Pancreas (tissue), 10 donors: ENCODE measurements around the gene SMYD3. TPM values are rescaled to one million over a fixed set of nuclear protein-coding genes. Genes with fewer than 3 reads are reported as not detected.

Experiments
- ATAC-seq, 4 donors: fragments of 200-7000 bp; cut with Tn5 transposase; one replicate each; pipeline versions ENCODE4 v1.8.0 to v1.9.1; 2020; ENCODE audit warnings: mild to moderate bottlenecking in 4 of 4, moderate library complexity in 4 of 4
- DNase-seq, 6 donors: peaks; one replicate each; pipeline ENCODE4 v3.0.0-alpha.2; 2020
- FAIRE-seq: peaks from 2 replicates; lab custom pipeline; 2012; peaks lifted over from hg19 to GRCh38; lab: Jason Lieb, UNC
- H3K27ac ChIP-seq, 4 donors: fragments of 200-600 bp; sonication (generic); 1 replicate in 3 of 4; 2 replicates in 1 of 4; pipeline versions ENCODE4 v1.5.0 to v1.8.0; 2020
- H3K27me3 ChIP-seq, 4 donors: fragments of 200-600 bp; one replicate each; pipeline ENCODE4 v1.8.0; 2021
- H3K36me3 ChIP-seq, 3 donors: fragments of 200-600 bp; sonication (generic) in 1 of 3; one replicate each; pipeline versions ENCODE4 v1.5.0 to v1.8.0; 2020 to 2021
- H3K4me1 ChIP-seq, 3 donors: fragments of 200-600 bp; one replicate each; pipeline ENCODE4 v1.8.0; 2021
- H3K4me3 ChIP-seq, 4 donors: fragments of 200-600 bp; sonication (generic) in 2 of 4; one replicate each; pipeline versions ENCODE4 v1.5.0 to v1.8.0; 2020 to 2021
- H3K9me3 ChIP-seq, 4 donors: fragments of 200-600 bp; one replicate each; pipeline ENCODE4 v1.8.0; 2021
- WGBS, 2 donors: extraction: QIAGEN DNeasy Blood & Tissue Kit; methylation state at CpG; one replicate each; pipeline ENCODE4 v1.1.7; 2013; 5-methylcytosine and 5-hydroxymethylcytosine counted together
- intact Hi-C, 3 donors: fragments of 100-400 bp; cut with DNase I; formaldehyde crosslinking; loops; one replicate each; pipeline versions ENCODE4 v1.11.1 to v1.14.2; 2022
- polyA plus RNA-seq, 2 donors: library from polyadenylated mRNA; stranded (reverse); fragments of 200-250 nt; gene quantifications; one replicate each; pipeline ENCODE4 v1.2.3, GENCODE V29; 2013
- total RNA-seq, 6 donors: library from RNA; stranded (reverse); fragmentation: NEBNext Ultra II Directional in 4 of 6; extraction: Animal tissue kit (Norgen Biotek cat#: 25700) in 4 of 6; gene quantifications; one replicate each; pipeline versions ENCODE4 v1.2.1 to v1.2.4, GENCODE V29; 2021 to 2023
- TF ChIP-seq, protein P1 (sequence below), 4 donors: fragments of 200-600 bp; sonication (generic) in 3 of 4; IDR thresholded peaks; one replicate each; pipeline versions ENCODE4 v1.5.0 to v1.8.0; 2021; ENCODE audit warnings: antibody characterized with exemption in 4 of 4
- donor health status: healthy with polysubstance abuse.
- donor health status: DM: no; HTN: no; CAD: no; lungs with moderate emphysema.
- donor health status: DM: no; HTN: no; CAD: no.
- donor health status: control.
- donor health status: control.
- donor health status: Bipolar disorder and iron deficiency.
- donor health status: DM: yes; HTN: yes; CAD: no.
- donor health status: DM: no; HTN: no; CAD: no.
- donor health status: DM: no; HTN: no; CAD: no.
- donor health status: DM: yes; HTN: yes; CAD: no.

SMYD3 gene
- total and polyA plus RNA-seq, 8 donors = 4.6 to 10.5 (median 6.7) TPM

DNA sequence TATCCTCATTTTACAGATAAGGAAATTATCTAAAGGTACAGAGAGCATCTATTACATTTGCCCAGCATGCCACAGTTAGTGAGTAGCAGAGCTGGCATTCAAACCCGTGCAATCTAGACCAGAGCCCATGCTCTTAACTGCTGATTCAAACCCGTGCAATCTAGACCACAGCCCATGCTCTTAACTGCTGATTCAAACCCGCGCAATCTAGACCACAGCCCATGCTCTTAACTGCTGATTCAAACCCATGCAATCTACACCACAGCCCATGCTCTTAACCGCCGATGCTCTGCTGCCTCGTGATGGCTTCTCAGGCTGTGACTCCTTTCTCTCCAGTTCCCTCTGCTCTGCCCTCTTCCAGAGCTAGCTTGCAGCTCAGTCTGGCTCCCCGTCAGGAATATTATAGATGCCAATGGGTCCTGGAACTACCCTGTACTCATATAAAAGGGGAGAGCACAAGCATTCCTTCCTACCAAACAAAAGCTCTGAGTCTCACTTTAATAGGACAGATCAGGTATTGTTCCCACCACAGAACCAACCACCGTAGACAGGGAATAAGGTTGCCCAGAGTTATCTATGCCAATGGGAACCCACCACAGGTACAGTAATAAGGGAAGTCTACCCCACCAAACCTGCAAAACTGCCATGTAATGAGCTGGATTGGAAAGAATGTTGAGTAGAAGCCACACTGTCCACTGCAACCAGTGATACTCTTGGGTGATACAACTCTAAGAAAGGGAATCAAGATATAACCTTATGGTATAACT lies 78.4 kb downstream of the SMYD3 start:
- TF ChIP-seq, protein P1, sequence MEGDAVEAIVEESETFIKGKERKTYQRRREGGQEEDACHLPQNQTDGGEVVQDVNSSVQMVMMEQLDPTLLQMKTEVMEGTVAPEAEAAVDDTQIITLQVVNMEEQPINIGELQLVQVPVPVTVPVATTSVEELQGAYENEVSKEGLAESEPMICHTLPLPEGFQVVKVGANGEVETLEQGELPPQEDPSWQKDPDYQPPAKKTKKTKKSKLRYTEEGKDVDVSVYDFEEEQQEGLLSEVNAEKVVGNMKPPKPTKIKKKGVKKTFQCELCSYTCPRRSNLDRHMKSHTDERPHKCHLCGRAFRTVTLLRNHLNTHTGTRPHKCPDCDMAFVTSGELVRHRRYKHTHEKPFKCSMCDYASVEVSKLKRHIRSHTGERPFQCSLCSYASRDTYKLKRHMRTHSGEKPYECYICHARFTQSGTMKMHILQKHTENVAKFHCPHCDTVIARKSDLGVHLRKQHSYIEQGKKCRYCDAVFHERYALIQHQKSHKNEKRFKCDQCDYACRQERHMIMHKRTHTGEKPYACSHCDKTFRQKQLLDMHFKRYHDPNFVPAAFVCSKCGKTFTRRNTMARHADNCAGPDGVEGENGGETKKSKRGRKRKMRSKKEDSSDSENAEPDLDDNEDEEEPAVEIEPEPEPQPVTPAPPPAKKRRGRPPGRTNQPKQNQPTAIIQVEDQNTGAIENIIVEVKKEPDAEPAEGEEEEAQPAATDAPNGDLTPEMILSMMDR (IDR thresholded peaks at IDR 0.05) = no peak
- FAIRE-seq (no peak), ATAC-seq (no peak), DNase-seq (no peak)
- Histone ChIP-seq H3K36me3 (no peaks in the 10 kb centered on the region), H3K9me3 (no peaks in the 10 kb centered on the region), H3K4me3 (no peak overlapping the region), H3K4me1 (no peaks in the 10 kb centered on the region), H3K27me3 (no peaks in the 10 kb centered on the region), H3K27ac (no peak overlapping the region)
- 70 to 81% methylated on average over 9 of the region's 9 CpGs for WGBS, 2 donors
- intact Hi-C loops = no loop called here

GRCh38 chr1:246427611-246428010 lies 79.5 kb downstream of the SMYD3 start:
- Histone ChIP-seq H3K27ac (no peak overlapping the region), H3K27me3 (no peaks in the 10 kb centered on the region), H3K36me3 (no peaks in the 10 kb centered on the region), H3K4me3 (no peak overlapping the region), H3K9me3 (no peaks in the 10 kb centered on the region), H3K4me1 (no peaks in the 10 kb centered on the region)
- TF ChIP-seq, protein P1 (IDR thresholded peaks at IDR 0.05) = no peak
- 96 to 99% methylated on average over 3 of the region's 3 CpGs for WGBS, 2 donors
- DNase-seq (no peak), ATAC-seq (no peak), FAIRE-seq (no peak)
- intact Hi-C loops = no loop called here

- Histone ChIP-seq H3K4me3 (no peak overlapping the region), H3K9me3 (no peaks in the 10 kb centered on the region), H3K4me1 (no peaks in the 10 kb centered on the region), H3K27me3 (no peaks in the 10 kb centered on the region), H3K36me3 (no peaks in the 10 kb centered on the region), H3K27ac (no peak overlapping the region)
- FAIRE-seq = no peak
- no peak for ATAC-seq
- 44 to 52% methylated on average over 3 of the region's 3 CpGs for WGBS, 2 donors
- intact Hi-C loops = no loop called here
- TF ChIP-seq, protein P1 (IDR thresholded peaks at IDR 0.05) = no peak
- no peak for DNase-seq
Measured at GRCh38 chr1:246425895-246426294, 81.2 kb downstream of the SMYD3 start.

DNA sequence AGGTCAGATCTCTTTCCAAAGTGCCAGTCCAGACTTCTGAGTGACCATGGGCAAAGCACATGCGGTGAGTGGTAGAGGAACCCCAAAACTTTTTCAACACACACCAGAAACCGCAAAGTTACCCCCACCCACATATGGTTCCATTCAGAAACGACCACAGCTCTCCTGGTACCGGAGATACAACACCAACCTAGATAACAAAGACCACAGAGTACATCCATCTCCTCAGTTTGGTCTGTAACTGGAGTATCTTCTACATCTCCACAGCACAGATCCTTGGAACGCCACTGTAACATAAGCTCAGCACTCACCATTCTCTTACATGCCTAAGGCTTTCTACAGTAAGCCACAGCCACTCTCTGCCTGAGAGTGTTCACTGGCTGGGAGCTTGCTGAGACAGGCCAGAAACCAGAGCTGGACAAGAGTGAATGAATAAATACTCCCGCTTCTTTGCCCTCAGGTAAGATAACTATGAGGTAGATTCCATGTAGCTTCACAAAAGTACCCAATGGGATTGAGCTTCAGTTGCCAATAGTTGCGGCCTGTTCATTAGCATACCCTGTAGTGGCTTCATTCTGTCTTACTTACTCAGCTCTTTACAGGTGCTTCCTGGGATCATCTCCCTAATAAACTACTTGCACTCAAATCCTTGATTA lies 81.8 kb downstream of the SMYD3 start:
- 91 to 93% methylated on average over 7 of the region's 7 CpGs for WGBS, 2 donors
- TF ChIP-seq, protein P1 (IDR thresholded peaks at IDR 0.05) = no peak
- H3K27me3 ChIP-seq = no peaks in the 10 kb centered on the region
- DNase-seq (no peak), ATAC-seq (no peak), FAIRE-seq (no peak)
- no peaks in the 10 kb centered on the region for H3K36me3 ChIP-seq
- no peak overlapping the region for H3K4me3 ChIP-seq
- H3K4me1 ChIP-seq = no peaks in the 10 kb centered on the region
- intact Hi-C loops = no loop called here
- H3K27ac ChIP-seq = no peak overlapping the region
- H3K9me3 ChIP-seq = no peaks in the 10 kb centered on the region

GRCh38 chr1:246420300-246420699 lies 86.8 kb downstream of the SMYD3 start:
- intact Hi-C loops = no loop called here
- FAIRE-seq = no peak

More at GRCh38 chr1:246420300-246420699, 86.8 kb downstream of the SMYD3 start:
- H3K4me1 ChIP-seq = no peaks in the 10 kb centered on the region
- TF ChIP-seq, protein P1 (IDR thresholded peaks at IDR 0.05) = no peak
- H3K27ac ChIP-seq = no peak overlapping the region
- no peak for ATAC-seq
- no peaks in the 10 kb centered on the region for H3K9me3 ChIP-seq
- H3K4me3 ChIP-seq = no peak overlapping the region
- no peak for DNase-seq
- H3K27me3 ChIP-seq = no peaks in the 10 kb centered on the region
- H3K36me3 ChIP-seq = no peaks in the 10 kb centered on the region
- 65 to 77% methylated on average over 3 of the region's 3 CpGs for WGBS, 2 donors
